Skeletal muscle satellite cell (primary cell): ENCODE data around the gene HS2ST1.

Experiments used
- H3K27me3 ChIP-seq: 2 replicates; pipeline ENCODE4 v1.7.0; 2013; ENCODE audit warnings: low read length; ENCODE audit not compliant: control insufficient read depth, insufficient read depth
- H3K36me3 ChIP-seq: 2 replicates; pipeline ENCODE4 v1.7.0; 2013; ENCODE audit warnings: mild to moderate bottlenecking, control low read depth, low read length; ENCODE audit not compliant: insufficient read depth
- H3K4me1 ChIP-seq: 2 replicates; pipeline ENCODE4 v1.7.0; 2013; ENCODE audit warnings: low read length; ENCODE audit not compliant: control insufficient read depth, insufficient read depth
- H3K4me2 ChIP-seq: 2 replicates; pipeline ENCODE4 v1.7.0; 2013; ENCODE audit warnings: mild to moderate bottlenecking, low read length
- H3K4me3 ChIP-seq: 2 replicates; pipeline ENCODE4 v1.7.0; 2013; ENCODE audit warnings: low read length
- H3K9ac ChIP-seq: 2 replicates; pipeline ENCODE4 v1.7.0; 2013; ENCODE audit warnings: mild to moderate bottlenecking, low read depth, low read length, moderate library complexity
- H3K9me3 ChIP-seq: replicated peaks from 2 replicates; pipeline ENCODE4 v1.7.0; 2013; ENCODE audit warnings: mild to moderate bottlenecking, control low read depth, low read length

HS2ST1 gene

GRCh38 chr1:86906419-86906818 is 8.0 kb upstream of the HS2ST1 start:
- peaks cover 28% of the 10 kb centered on the region for H3K36me3 ChIP-seq
- no peaks in the 10 kb centered on the region for H3K27me3 ChIP-seq
- H3K4me2 ChIP-seq = no peak overlapping the region
- H3K4me1 ChIP-seq = no peaks in the 10 kb centered on the region
- H3K4me3 ChIP-seq = no peak overlapping the region
- no peaks in the 10 kb centered on the region for H3K9me3 ChIP-seq
- no peak overlapping the region for H3K9ac ChIP-seq

GRCh38 chr1:86912281-86912900 is 2.0 kb upstream of the HS2ST1 start:
- Histone ChIP-seq H3K4me2 (peak overlapping the region; percentile 93), H3K27me3 (no peaks in the 10 kb centered on the region), H3K9me3 (no peaks in the 10 kb centered on the region), H3K36me3 (peaks cover 12% of the 10 kb centered on the region), H3K4me3 (peak overlapping the region; percentile 91), H3K4me1 (peaks cover 15% of the 10 kb centered on the region), H3K9ac (peak overlapping the region; percentile 98)

GRCh38 chr1:86913399-86913895 is 988 bp upstream of the HS2ST1 start:
- Histone ChIP-seq H3K9me3 (no peaks in the 10 kb centered on the region), H3K4me1 (peaks cover 15% of the 10 kb centered on the region), H3K36me3 (peaks cover 6% of the 10 kb centered on the region), H3K9ac (peak overlapping the region; percentile 98), H3K4me3 (peak overlapping the region; percentile 91), H3K4me2 (peak overlapping the region; percentile 93), H3K27me3 (no peaks in the 10 kb centered on the region)

GRCh38 chr1:86913896-86914600 is 387 bp upstream of the HS2ST1 start, which contains the start of gene SELENOF:
SELENOF (minus strand) TSS chr1:86914126; CDS start chr1:86914111, 15 bp downstream.
- Histone ChIP-seq H3K36me3 (peaks cover 6% of the 10 kb centered on the region), H3K4me3 (peak within 1 kb of the TSS; percentile 98), H3K27me3 (no peaks in the 10 kb centered on the region), H3K9me3 (no peaks in the 10 kb centered on the region), H3K4me1 (peaks cover 15% of the 10 kb centered on the region), H3K9ac (peak within 1 kb of the TSS; percentile 98), H3K4me2 (peak within 1 kb of the TSS; percentile 97)

- no peaks in the 10 kb centered on the region for H3K27me3 ChIP-seq
- peaks cover 15% of the 10 kb centered on the region for H3K4me1 ChIP-seq
- H3K4me2 ChIP-seq = peak overlapping the region; percentile 97
- H3K9me3 ChIP-seq = no peaks in the 10 kb centered on the region
- peak overlapping the region; percentile 81 for H3K9ac ChIP-seq
- peaks cover under 1% of the 10 kb centered on the region for H3K36me3 ChIP-seq
- H3K4me3 ChIP-seq = peak overlapping the region; percentile 98
Measured at GRCh38 chr1:86914998-86915736, 732 bp downstream of the HS2ST1 start.

- H3K27me3 ChIP-seq = no peaks in the 10 kb centered on the region
- H3K4me2 ChIP-seq = peak overlapping the region; percentile 97
- peaks cover 15% of the 10 kb centered on the region for H3K4me1 ChIP-seq
- H3K36me3 ChIP-seq = no peaks in the 10 kb centered on the region
- H3K4me3 ChIP-seq = peak overlapping the region; percentile 98
- peak overlapping the region; percentile 81 for H3K9ac ChIP-seq
- H3K9me3 ChIP-seq = no peaks in the 10 kb centered on the region
Measured at GRCh38 chr1:86915737-86916235, 1.4 kb downstream of the HS2ST1 start.

- Histone ChIP-seq H3K9ac (peak overlapping the region; percentile 81), H3K4me1 (peaks cover 15% of the 10 kb centered on the region), H3K4me3 (peak overlapping the region; percentile 98)
Measured at GRCh38 chr1:86916752-86917151, 2.3 kb downstream of the HS2ST1 start.

GRCh38 chr1:86922445-86922844 is 8.0 kb downstream of the HS2ST1 start:
- Histone ChIP-seq H3K4me1 (no peaks in the 10 kb centered on the region), H3K27me3 (no peaks in the 10 kb centered on the region)

More at GRCh38 chr1:86916752-86917151, 2.3 kb downstream of the HS2ST1 start:
- no peaks in the 10 kb centered on the region for H3K27me3 ChIP-seq
- H3K36me3 ChIP-seq = no peaks in the 10 kb centered on the region
- no peaks in the 10 kb centered on the region for H3K9me3 ChIP-seq
- H3K4me2 ChIP-seq = peak overlapping the region; percentile 97

GRCh38 chr1:86924324-86924960 is 10.0 kb downstream of the HS2ST1 start:
- Histone ChIP-seq H3K4me3 (no peak overlapping the region), H3K4me2 (no peak overlapping the region), H3K36me3 (no peaks in the 10 kb centered on the region), H3K9ac (no peak overlapping the region), H3K9me3 (no peaks in the 10 kb centered on the region), H3K27me3 (no peaks in the 10 kb centered on the region), H3K4me1 (no peaks in the 10 kb centered on the region)

More at GRCh38 chr1:86922445-86922844, 8.0 kb downstream of the HS2ST1 start:
- H3K9me3 ChIP-seq = no peaks in the 10 kb centered on the region
- no peak overlapping the region for H3K4me2 ChIP-seq
- no peaks in the 10 kb centered on the region for H3K36me3 ChIP-seq
- no peak overlapping the region for H3K9ac ChIP-seq
- H3K4me3 ChIP-seq = no peak overlapping the region

- H3K36me3 ChIP-seq = no peaks in the 10 kb centered on the region
- H3K4me2 ChIP-seq = no peak overlapping the region
- H3K4me3 ChIP-seq = no peak overlapping the region
- no peaks in the 10 kb centered on the region for H3K27me3 ChIP-seq
- no peak overlapping the region for H3K9ac ChIP-seq
- H3K9me3 ChIP-seq = no peaks in the 10 kb centered on the region
- no peaks in the 10 kb centered on the region for H3K4me1 ChIP-seq
Measured at GRCh38 chr1:86925742-86926141, 11.3 kb downstream of the HS2ST1 start.

GRCh38 chr1:86926883-86927282 is 12.4 kb downstream of the HS2ST1 start:
- Histone ChIP-seq H3K27me3 (no peaks in the 10 kb centered on the region), H3K4me3 (no peak overlapping the region), H3K4me2 (no peak overlapping the region), H3K9ac (no peak overlapping the region), H3K36me3 (no peaks in the 10 kb centered on the region), H3K9me3 (no peaks in the 10 kb centered on the region), H3K4me1 (no peaks in the 10 kb centered on the region)
